IPS-15b (cell line): ENCODE data around the gene SEC63.
"Not testable (repeated sequence)": the region's sequence is repeated elsewhere in the genome, so short reads cannot be mapped to it uniquely, and the experiment has no call there.

Source experiments
- H3K27me3 ChIP-seq: one replicate; pipeline ENCODE4 v1.6.1; 2013; ENCODE audit warnings: low read length; ENCODE audit not compliant: control insufficient read depth, insufficient read depth
- H3K36me3 ChIP-seq: one replicate; pipeline ENCODE4 v1.6.1; 2013; ENCODE audit warnings: low read length; ENCODE audit not compliant: control insufficient read depth, insufficient read depth
- H3K4me1 ChIP-seq: one replicate; pipeline ENCODE4 v1.6.1; 2013; ENCODE audit warnings: mild to moderate bottlenecking, low read length; ENCODE audit not compliant: control insufficient read depth, insufficient read depth
- H3K4me3 ChIP-seq: one replicate; pipeline ENCODE4 v1.5.1; 2013; ENCODE audit warnings: low read depth, low read length
- H3K9ac ChIP-seq: one replicate; pipeline ENCODE4 v1.6.1; 2013; ENCODE audit warnings: low read depth, mild to moderate bottlenecking, low read length
- H3K9me3 ChIP-seq: one replicate; pipeline ENCODE4 v1.6.1; 2013; ENCODE audit warnings: mild to moderate bottlenecking, low read length; ENCODE audit not compliant: control insufficient read depth, insufficient read depth

Gene SEC63, protein sequence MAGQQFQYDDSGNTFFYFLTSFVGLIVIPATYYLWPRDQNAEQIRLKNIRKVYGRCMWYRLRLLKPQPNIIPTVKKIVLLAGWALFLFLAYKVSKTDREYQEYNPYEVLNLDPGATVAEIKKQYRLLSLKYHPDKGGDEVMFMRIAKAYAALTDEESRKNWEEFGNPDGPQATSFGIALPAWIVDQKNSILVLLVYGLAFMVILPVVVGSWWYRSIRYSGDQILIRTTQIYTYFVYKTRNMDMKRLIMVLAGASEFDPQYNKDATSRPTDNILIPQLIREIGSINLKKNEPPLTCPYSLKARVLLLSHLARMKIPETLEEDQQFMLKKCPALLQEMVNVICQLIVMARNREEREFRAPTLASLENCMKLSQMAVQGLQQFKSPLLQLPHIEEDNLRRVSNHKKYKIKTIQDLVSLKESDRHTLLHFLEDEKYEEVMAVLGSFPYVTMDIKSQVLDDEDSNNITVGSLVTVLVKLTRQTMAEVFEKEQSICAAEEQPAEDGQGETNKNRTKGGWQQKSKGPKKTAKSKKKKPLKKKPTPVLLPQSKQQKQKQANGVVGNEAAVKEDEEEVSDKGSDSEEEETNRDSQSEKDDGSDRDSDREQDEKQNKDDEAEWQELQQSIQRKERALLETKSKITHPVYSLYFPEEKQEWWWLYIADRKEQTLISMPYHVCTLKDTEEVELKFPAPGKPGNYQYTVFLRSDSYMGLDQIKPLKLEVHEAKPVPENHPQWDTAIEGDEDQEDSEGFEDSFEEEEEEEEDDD

GRCh38 chr6:107957909-107958688, at the start of gene SEC63:
Gene SEC63 (minus strand): TSS chr6:107958208. CDS start chr6:107958009, 199 bp downstream.
- no peaks in the 10 kb centered on the region for H3K36me3 ChIP-seq
- peak within 1 kb of the TSS; percentile 99 for H3K4me3 ChIP-seq
- no peaks in the 10 kb centered on the region for H3K4me1 ChIP-seq
- H3K27me3 ChIP-seq, result no peaks in the 10 kb centered on the region
- peak within 1 kb of the TSS; percentile 78 for H3K9ac ChIP-seq
- no peaks in the 10 kb centered on the region for H3K9me3 ChIP-seq

GRCh38 chr6:108005961-108006360, 48.0 kb upstream of the SEC63 start:
- H3K4me1 ChIP-seq, result peaks cover 6% of the 10 kb centered on the region
- H3K4me3 ChIP-seq, result no peak overlapping the region
- H3K9me3 ChIP-seq, result peaks cover 2% of the 10 kb centered on the region
- H3K9ac ChIP-seq, result no peak overlapping the region
- H3K27me3 ChIP-seq, result no peaks in the 10 kb centered on the region
- no peaks in the 10 kb centered on the region for H3K36me3 ChIP-seq

DNA sequence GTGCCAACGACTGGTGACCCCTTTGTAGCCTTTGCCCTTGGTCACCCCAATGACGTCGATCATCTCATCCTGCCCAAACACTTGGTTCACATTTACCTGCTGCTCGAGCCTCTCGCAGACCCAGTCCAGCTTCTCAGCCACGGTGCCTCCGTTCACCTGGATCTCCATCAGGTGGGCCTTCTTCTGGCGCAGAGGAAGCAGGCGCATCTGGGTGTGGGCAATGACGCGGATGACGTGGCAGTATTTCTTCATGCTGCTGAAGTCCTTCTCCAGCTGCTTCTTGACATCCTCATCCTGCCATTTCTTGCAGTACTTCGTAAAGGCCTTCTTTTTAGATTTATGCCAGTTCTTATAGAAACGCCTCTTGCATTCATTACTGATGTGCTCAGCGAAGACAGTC, 46.9 kb upstream of the SEC63 start:
- Histone ChIP-seq H3K9ac (no peak overlapping the region), H3K4me1 (peaks cover 6% of the 10 kb centered on the region), H3K9me3 (peaks cover 2% of the 10 kb centered on the region), H3K4me3 (no peak overlapping the region), H3K36me3 (no peaks in the 10 kb centered on the region), H3K27me3 (no peaks in the 10 kb centered on the region)

GRCh38 chr6:108002365-108003221, 44.6 kb upstream of the SEC63 start:
- Histone ChIP-seq H3K4me1 (peaks cover 14% of the 10 kb centered on the region), H3K27me3 (no peaks in the 10 kb centered on the region), H3K36me3 (no peaks in the 10 kb centered on the region), H3K4me3 (no peak overlapping the region), H3K9me3 (no peaks in the 10 kb centered on the region), H3K9ac (no peak overlapping the region)

DNA sequence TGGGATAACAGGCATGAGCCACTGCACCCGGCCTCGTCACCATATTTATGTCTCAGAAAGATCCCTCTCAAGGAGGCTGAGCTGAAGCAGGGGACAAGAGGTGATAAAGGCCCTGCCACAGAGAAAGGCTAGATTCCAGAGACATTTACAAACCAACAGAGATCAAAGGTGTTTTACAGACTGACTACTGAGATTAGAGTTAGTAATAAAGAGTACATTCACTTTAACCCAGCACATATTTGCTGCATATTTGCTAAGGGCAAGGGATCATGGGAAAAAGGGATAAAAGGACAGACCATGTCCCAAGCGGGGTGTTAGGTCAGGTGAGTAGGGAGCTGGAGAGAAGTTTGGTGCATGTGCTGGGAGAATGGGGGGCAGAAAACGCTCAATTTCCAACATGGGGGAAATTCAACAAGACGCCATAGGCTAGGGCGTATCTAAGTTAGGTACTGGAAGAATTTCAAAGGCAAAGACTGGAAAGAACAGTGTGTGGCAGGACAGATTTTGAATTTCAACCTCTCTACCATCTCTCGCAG, 43.8 kb upstream of the SEC63 start:
- H3K36me3 ChIP-seq, result no peaks in the 10 kb centered on the region
- no peaks in the 10 kb centered on the region for H3K27me3 ChIP-seq
- H3K4me1 ChIP-seq, result peaks cover 14% of the 10 kb centered on the region
- no peak overlapping the region for H3K9ac ChIP-seq
- H3K9me3 ChIP-seq, result no peaks in the 10 kb centered on the region
- H3K4me3 ChIP-seq, result no peak overlapping the region

DNA sequence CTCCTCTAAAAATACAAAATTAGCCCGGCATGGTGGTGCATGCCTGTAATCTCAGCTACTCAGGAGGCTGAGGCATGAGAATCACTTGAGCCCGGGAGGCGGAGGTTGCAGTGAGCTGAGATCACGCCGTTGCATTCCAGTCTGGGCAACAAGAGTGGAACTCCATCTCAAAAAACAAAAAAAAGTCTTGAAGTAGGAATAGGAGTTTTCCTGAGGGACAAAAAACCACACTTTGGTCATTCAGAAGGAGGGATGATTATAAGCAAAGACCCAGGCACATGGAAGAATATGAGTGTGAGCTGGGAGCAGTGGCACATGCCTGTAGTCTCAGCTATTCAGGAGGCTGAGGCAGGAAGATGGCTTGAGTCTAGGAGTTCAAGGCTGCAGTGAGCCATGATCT, 42.3 kb upstream of the SEC63 start:
- H3K9me3 ChIP-seq, H3K4me3 ChIP-seq, H3K27me3 ChIP-seq, H3K36me3 ChIP-seq, H3K9ac ChIP-seq: not testable (repeated sequence)
- peaks cover 14% of the 10 kb centered on the region for H3K4me1 ChIP-seq

DNA sequence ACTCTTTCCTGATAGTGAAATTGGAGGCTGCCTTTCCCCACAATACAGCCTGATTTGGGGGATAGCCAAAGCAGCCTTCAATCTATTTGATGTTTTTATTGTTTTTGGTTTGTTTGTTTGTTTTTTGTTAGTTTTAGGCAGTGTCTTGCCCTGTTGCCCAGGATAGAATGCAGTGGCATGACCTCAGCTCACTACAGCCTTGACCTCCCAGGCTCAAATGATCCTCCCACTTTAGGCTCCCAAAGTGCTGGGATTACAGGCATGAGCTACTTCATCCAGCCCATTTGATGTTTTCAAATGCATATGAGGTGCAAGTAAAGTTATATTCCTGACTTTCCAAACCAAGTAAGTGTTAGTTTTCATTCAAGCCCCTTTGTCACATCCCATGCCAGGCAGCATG, 41.3 kb upstream of the SEC63 start:
- H3K36me3 ChIP-seq, result no peaks in the 10 kb centered on the region
- no peak overlapping the region for H3K9ac ChIP-seq
- no peak overlapping the region for H3K4me3 ChIP-seq
- H3K4me1 ChIP-seq, result peaks cover 14% of the 10 kb centered on the region
- H3K9me3 ChIP-seq, result no peaks in the 10 kb centered on the region
- no peaks in the 10 kb centered on the region for H3K27me3 ChIP-seq

- H3K4me3 ChIP-seq, result no peak overlapping the region
- H3K4me1 ChIP-seq, result peaks cover 32% of the 10 kb centered on the region
Observed at GRCh38 chr6:107991772-107992550, 34.0 kb upstream of the SEC63 start.

DNA sequence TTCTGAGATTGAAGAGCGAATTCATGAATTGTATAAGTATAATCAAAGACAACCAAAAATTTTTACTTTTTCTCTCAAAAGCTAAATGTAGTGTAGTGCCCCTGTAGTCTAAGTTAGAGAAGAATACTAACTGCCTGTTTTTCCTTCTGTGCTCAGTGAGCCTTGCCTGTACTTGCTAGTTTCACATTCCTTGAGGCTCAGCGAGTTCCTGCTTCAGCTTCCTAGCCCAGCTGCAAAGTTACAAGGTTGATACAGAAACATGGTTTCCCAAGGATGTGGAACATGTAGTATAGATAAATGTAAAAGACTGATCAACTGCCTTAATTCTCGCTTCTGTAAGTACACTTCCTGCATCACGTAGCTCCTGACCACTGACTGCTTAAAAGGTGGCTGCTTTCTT, 33.1 kb upstream of the SEC63 start:
- no peak overlapping the region for H3K9ac ChIP-seq
- no peaks in the 10 kb centered on the region for H3K27me3 ChIP-seq
- H3K4me3 ChIP-seq, result no peak overlapping the region
- no peaks in the 10 kb centered on the region for H3K9me3 ChIP-seq
- H3K36me3 ChIP-seq, result no peaks in the 10 kb centered on the region
- peaks cover 35% of the 10 kb centered on the region for H3K4me1 ChIP-seq

More at GRCh38 chr6:107991772-107992550, 34.0 kb upstream of the SEC63 start:
- Histone ChIP-seq H3K36me3 (no peaks in the 10 kb centered on the region), H3K9ac (no peak overlapping the region), H3K27me3 (no peaks in the 10 kb centered on the region), H3K9me3 (no peaks in the 10 kb centered on the region)

DNA sequence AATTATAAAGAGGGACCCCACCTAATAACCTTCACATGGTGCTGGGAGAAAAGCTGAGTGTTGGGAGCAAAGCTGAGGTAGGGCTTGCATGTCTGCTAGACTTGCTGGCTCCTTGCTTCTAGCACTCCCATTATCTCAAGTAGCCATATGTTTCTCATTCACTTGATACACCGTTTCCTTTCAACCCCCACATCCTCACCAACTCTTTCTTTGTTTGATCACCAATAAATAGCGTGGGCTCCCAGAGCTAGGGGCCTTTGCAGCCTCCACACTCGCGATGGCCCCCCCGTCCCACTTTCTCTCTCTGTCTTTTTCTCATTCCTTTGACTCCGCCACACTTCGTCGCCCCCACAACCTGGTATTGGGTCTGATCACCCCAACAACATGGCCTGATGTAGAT, 32.6 kb upstream of the SEC63 start:
- H3K36me3 ChIP-seq, H3K4me3 ChIP-seq, H3K9ac ChIP-seq, H3K9me3 ChIP-seq, H3K27me3 ChIP-seq: not testable (repeated sequence)
- H3K4me1 ChIP-seq, result peaks cover 37% of the 10 kb centered on the region
